ENCODE results near the gene SCN4A. TPM values are rescaled to one million over a fixed set of nuclear protein-coding genes. Genes with fewer than 3 reads are reported as not detected.

SCN4A gene
- polyA plus RNA-seq, 1 donor from 2014 or later, result not detected

DNA sequence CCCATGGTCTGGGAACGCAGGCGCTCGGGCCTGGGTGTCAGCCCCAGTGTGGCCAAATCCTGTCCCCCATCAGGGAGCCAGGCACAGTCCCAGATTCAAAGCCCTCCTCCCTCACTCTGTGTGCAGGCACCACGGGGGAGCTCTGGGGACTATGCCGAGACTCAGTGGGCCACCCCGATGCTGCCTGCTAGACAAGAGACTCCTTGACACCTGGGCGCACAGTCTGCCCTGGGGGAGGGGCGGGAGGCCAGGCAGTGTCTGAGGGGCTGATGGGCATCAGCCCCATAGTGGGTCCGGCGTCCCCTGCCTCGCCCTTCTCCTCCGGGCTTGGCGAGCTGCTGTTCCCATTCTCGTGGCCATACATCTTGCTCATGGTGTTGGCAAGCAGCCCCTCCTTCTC, 32.1 kb downstream of the SCN4A start:
- Histone ChIP-seq H3K9me3 (ENCODE audit: low read length) (peaks cover 3% of the 10 kb centered on the region), H3K9ac (ENCODE audit: low read length) (no peak overlapping the region), H2AFZ (ENCODE audit: low read depth, low read length) (no peak overlapping the region), H4K20me1 (ENCODE audit: insufficient read depth) (no peaks in the 10 kb centered on the region), H3F3A (ENCODE audit: insufficient read depth, low read length, poor library complexity, severe bottlenecking) (no peaks in the 10 kb centered on the region), H3K27me3 (ENCODE audit: insufficient read depth, low read depth, low read length) (no peaks in the 10 kb centered on the region), H3K79me2 (replicated peaks; ENCODE audit: insufficient read depth, low read length) (no peaks in the 10 kb centered on the region), H3K36me3 (ENCODE audit: insufficient read depth, low read length) (no peaks in the 10 kb centered on the region), H3K9me2 (ENCODE audit: insufficient read depth, low read length) (no peaks in the 10 kb centered on the region), H3K4me2 (ENCODE audit: low read length) (no peak overlapping the region), H3K4me3 (ENCODE audit: low read length) (no peak overlapping the region), H3K27ac (ENCODE audit: low read length) (no peak overlapping the region)
- TF ChIP-seq EZH2 (IDR thresholded peaks at IDR 0.05; ENCODE audit: borderline replicate concordance, insufficient read depth, low read length, poor library complexity, severe bottlenecking) (no peak), EP300 (conservative IDR thresholded peaks at IDR 0.05; ENCODE audit: poor library complexity, severe bottlenecking) (no peak), POLR2AphosphoS5 (IDR thresholded peaks at IDR 0.05) (no peak), MXI1 (conservative IDR thresholded peaks at IDR 0.05; ENCODE audit: poor library complexity, severe bottlenecking) (no peak), RAD21 (conservative IDR thresholded peaks at IDR 0.05) (no peak), TAF1 (IDR thresholded peaks at IDR 0.05; ENCODE audit: low read depth) (no peak), SMC3 (conservative IDR thresholded peaks at IDR 0.05; ENCODE audit: poor library complexity) (no peak)
- TF ChIP-seq, protein P1, sequence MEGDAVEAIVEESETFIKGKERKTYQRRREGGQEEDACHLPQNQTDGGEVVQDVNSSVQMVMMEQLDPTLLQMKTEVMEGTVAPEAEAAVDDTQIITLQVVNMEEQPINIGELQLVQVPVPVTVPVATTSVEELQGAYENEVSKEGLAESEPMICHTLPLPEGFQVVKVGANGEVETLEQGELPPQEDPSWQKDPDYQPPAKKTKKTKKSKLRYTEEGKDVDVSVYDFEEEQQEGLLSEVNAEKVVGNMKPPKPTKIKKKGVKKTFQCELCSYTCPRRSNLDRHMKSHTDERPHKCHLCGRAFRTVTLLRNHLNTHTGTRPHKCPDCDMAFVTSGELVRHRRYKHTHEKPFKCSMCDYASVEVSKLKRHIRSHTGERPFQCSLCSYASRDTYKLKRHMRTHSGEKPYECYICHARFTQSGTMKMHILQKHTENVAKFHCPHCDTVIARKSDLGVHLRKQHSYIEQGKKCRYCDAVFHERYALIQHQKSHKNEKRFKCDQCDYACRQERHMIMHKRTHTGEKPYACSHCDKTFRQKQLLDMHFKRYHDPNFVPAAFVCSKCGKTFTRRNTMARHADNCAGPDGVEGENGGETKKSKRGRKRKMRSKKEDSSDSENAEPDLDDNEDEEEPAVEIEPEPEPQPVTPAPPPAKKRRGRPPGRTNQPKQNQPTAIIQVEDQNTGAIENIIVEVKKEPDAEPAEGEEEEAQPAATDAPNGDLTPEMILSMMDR (IDR thresholded peaks at IDR 0.05; ENCODE audit: poor library complexity, severe bottlenecking), result no peak
- TF ChIP-seq, protein P2, sequence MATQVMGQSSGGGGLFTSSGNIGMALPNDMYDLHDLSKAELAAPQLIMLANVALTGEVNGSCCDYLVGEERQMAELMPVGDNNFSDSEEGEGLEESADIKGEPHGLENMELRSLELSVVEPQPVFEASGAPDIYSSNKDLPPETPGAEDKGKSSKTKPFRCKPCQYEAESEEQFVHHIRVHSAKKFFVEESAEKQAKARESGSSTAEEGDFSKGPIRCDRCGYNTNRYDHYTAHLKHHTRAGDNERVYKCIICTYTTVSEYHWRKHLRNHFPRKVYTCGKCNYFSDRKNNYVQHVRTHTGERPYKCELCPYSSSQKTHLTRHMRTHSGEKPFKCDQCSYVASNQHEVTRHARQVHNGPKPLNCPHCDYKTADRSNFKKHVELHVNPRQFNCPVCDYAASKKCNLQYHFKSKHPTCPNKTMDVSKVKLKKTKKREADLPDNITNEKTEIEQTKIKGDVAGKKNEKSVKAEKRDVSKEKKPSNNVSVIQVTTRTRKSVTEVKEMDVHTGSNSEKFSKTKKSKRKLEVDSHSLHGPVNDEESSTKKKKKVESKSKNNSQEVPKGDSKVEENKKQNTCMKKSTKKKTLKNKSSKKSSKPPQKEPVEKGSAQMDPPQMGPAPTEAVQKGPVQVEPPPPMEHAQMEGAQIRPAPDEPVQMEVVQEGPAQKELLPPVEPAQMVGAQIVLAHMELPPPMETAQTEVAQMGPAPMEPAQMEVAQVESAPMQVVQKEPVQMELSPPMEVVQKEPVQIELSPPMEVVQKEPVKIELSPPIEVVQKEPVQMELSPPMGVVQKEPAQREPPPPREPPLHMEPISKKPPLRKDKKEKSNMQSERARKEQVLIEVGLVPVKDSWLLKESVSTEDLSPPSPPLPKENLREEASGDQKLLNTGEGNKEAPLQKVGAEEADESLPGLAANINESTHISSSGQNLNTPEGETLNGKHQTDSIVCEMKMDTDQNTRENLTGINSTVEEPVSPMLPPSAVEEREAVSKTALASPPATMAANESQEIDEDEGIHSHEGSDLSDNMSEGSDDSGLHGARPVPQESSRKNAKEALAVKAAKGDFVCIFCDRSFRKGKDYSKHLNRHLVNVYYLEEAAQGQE (IDR thresholded peaks at IDR 0.05; ENCODE audit: borderline replicate concordance), result no peak

DNA sequence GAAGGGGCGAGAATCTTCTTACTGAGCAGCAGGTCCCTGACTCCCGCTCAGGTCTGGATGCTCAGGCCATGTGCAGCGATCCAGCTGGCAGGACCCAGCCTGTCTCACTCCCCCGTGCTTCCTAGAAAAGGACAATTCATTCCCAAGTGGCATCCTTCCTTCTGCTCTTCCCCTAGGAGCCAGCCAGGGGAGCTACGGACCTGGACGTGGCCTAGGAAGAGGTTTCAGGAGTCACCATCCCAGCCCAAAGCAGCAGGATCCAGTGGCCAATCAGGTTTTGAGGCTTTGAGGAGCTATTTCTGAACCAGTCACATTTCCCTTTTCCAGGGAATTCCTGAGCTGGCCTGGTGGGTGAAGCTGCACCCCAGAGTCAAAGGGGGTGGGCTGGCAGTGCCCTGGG, 32.8 kb downstream of the SCN4A start:
- Histone ChIP-seq H3K27me3 (ENCODE audit: insufficient read depth, low read depth, low read length) (no peaks in the 10 kb centered on the region), H3K36me3 (ENCODE audit: insufficient read depth, low read length) (no peaks in the 10 kb centered on the region), H2AFZ (ENCODE audit: low read depth, low read length) (no peak overlapping the region), H3F3A (ENCODE audit: insufficient read depth, low read length, poor library complexity, severe bottlenecking) (no peaks in the 10 kb centered on the region), H3K27ac (ENCODE audit: low read length) (no peak overlapping the region), H3K9me3 (ENCODE audit: low read length) (peaks cover 3% of the 10 kb centered on the region), H3K4me3 (ENCODE audit: low read length) (no peak overlapping the region), H3K9ac (ENCODE audit: low read length) (no peak overlapping the region), H3K9me2 (ENCODE audit: insufficient read depth, low read length) (no peaks in the 10 kb centered on the region), H3K4me2 (ENCODE audit: low read length) (no peak overlapping the region), H3K79me2 (replicated peaks; ENCODE audit: insufficient read depth, low read length) (no peaks in the 10 kb centered on the region), H4K20me1 (ENCODE audit: insufficient read depth) (no peaks in the 10 kb centered on the region)
- TF ChIP-seq, protein P1 (IDR thresholded peaks at IDR 0.05; ENCODE audit: poor library complexity, severe bottlenecking), result no peak
- TF ChIP-seq SMC3 (conservative IDR thresholded peaks at IDR 0.05; ENCODE audit: poor library complexity), result no peak
- no peak for TF ChIP-seq MXI1 (conservative IDR thresholded peaks at IDR 0.05; ENCODE audit: poor library complexity, severe bottlenecking)
- TF ChIP-seq, protein P2 (IDR thresholded peaks at IDR 0.05; ENCODE audit: borderline replicate concordance), result no peak

Measured in neural cell (in vitro differentiated cells).